H1 (cell line): Measurements from ENCODE around the gene ERVFRD-1. TPM values are rescaled to one million over a fixed set of nuclear protein-coding genes. Genes with fewer than 3 reads are reported as not detected.

Experiments
- CTCF ChIA-PET: fragments of 300-600 bp; sonication (Branson Sonifier 250); formaldehyde crosslinking; loops from one replicate; lab custom pipeline; 2021; ENCODE audit not compliant: partially characterized antibody; lab: Charles Lee
- POLR2A ChIA-PET: fragments of 300-600 bp; sonication (Branson Sonifier 250); formaldehyde crosslinking; loops from one replicate; lab custom pipeline; 2021; ENCODE audit warnings: inconsistent platforms; ENCODE audit not compliant: partially characterized antibody; lab: Charles Lee
- DNase-seq, 2 experiments: peaks; one replicate each; pipeline versions ENCODE4 v3.0.0 to v3.0.0-alpha.2; 2010 to 2022; ENCODE audit warnings: low spot score in 2 of 2, low read depth in 1 of 2, mixed read lengths in 1 of 2
- FAIRE-seq: peaks from 2 replicates; lab custom pipeline; 2011; peaks lifted over from hg19 to GRCh38; lab: Jason Lieb, UNC
- H2AFZ ChIP-seq: 2 replicates; pipeline ENCODE4 v1.8.1; 2012; ENCODE audit warnings: low read length, inconsistent platforms
- H2AK5ac ChIP-seq: 2 replicates; pipeline ENCODE4 v1.6.1; 2013; ENCODE audit warnings: low read depth, low read length
- H2BK120ac ChIP-seq: replicated peaks from 2 replicates; pipeline ENCODE3; 2013; ENCODE audit warnings: low read depth, low read length, inconsistent platforms
- H2BK12ac ChIP-seq: 2 replicates; pipeline ENCODE4 v1.6.1; 2013; ENCODE audit warnings: low read depth, low read length
- H2BK15ac ChIP-seq: 2 replicates; pipeline ENCODE4 v1.6.1; 2013; ENCODE audit warnings: low read length
- H2BK20ac ChIP-seq: 2 replicates; pipeline ENCODE4 v1.6.1; 2013; ENCODE audit warnings: low read length
- H2BK5ac ChIP-seq: 2 replicates; pipeline ENCODE4 v1.6.1; 2013; ENCODE audit warnings: low read depth, low read length
- H3K14ac ChIP-seq: 2 replicates; pipeline ENCODE4 v1.6.1; 2013; ENCODE audit warnings: inconsistent platforms; ENCODE audit not compliant: insufficient read length
- H3K18ac ChIP-seq: 2 replicates; pipeline ENCODE4 v1.6.1; 2013; ENCODE audit warnings: low read length; ENCODE audit errors: extremely low read depth
- H3K23ac ChIP-seq: 2 replicates; pipeline ENCODE4 v1.6.1; 2013; ENCODE audit warnings: inconsistent platforms; ENCODE audit not compliant: insufficient read length
- H3K23me2 ChIP-seq: 2 replicates; pipeline ENCODE4 v1.6.1; 2013; ENCODE audit warnings: low read depth, low read length
- H3K27ac ChIP-seq: 2 replicates; pipeline ENCODE4 v1.6.1; 2011; ENCODE audit warnings: low read depth, low read length, inconsistent platforms
- H3K27me3 ChIP-seq, 4 experiments: replicated peaks in 1 of 4; 1 replicate in 1 of 4; 2 replicates in 3 of 4; pipeline versions ENCODE4 v1.6.1 to v1.8.1; 2011 to 2013; ENCODE audit warnings: low read length in 3 of 4, mild to moderate bottlenecking in 3 of 4, inconsistent platforms in 2 of 4, mixed read lengths in 2 of 4, moderate library complexity in 1 of 4; ENCODE audit not compliant: control insufficient read depth in 3 of 4, insufficient read depth in 3 of 4; ENCODE audit errors: extremely low read depth in 1 of 4
- H3K36me3 ChIP-seq, 4 experiments: 2 replicates each; pipeline versions ENCODE4 v1.6.1 to v1.8.1; 2011 to 2013; ENCODE audit warnings: mild to moderate bottlenecking in 4 of 4, low read length in 3 of 4, moderate library complexity in 2 of 4, control low read depth in 1 of 4, inconsistent platforms in 1 of 4; ENCODE audit not compliant: insufficient read depth in 4 of 4, control insufficient read depth in 2 of 4
- H3K4ac ChIP-seq: replicated peaks from 2 replicates; pipeline ENCODE3; 2013; ENCODE audit warnings: low read length, low read depth, mixed read lengths, inconsistent platforms; ENCODE audit not compliant: insufficient read length
- H3K4me1 ChIP-seq, 4 experiments: replicated peaks in 1 of 4; 1 replicate in 1 of 4; 2 replicates in 3 of 4; pipeline versions ENCODE4 v1.6.1 to v1.8.1; 2011 to 2013; ENCODE audit warnings: low read length in 3 of 4, inconsistent platforms in 2 of 4, mixed read lengths in 1 of 4; ENCODE audit not compliant: insufficient read depth in 4 of 4, control insufficient read depth in 3 of 4
- H3K4me2 ChIP-seq, 2 experiments: 2 replicates each; pipeline versions ENCODE4 v1.6.1 to v1.8.1; 2011 to 2013; ENCODE audit warnings: low read depth in 2 of 2, low read length in 2 of 2, control low read depth in 1 of 2, inconsistent platforms in 1 of 2, mild to moderate bottlenecking in 1 of 2; ENCODE audit not compliant: insufficient read depth in 1 of 2
- H3K4me3 ChIP-seq, 4 experiments: fragments of 200-600, 300-600 bp in 1 of 4; sonication (generic), shearing (Covaris generic), sonication (Bioruptor Twin) in 1 of 4; 2 replicates each; pipeline versions ENCODE4 v1.5.1 to v1.8.1; 2011 to 2016; ENCODE audit warnings: low read length in 4 of 4, low read depth in 3 of 4, control low read depth in 2 of 4, inconsistent platforms in 2 of 4, mild to moderate bottlenecking in 2 of 4, mixed read lengths in 1 of 4, moderate library complexity in 1 of 4; ENCODE audit not compliant: insufficient read depth in 2 of 4; ENCODE audit errors: extremely low read depth in 1 of 4
- H3K56ac ChIP-seq: replicated peaks from 2 replicates; pipeline ENCODE3; 2013; ENCODE audit warnings: low read depth, mild to moderate bottlenecking, mixed read lengths, low read length, inconsistent platforms; ENCODE audit not compliant: insufficient read length
- H3K79me1 ChIP-seq: 2 replicates; pipeline ENCODE4 v1.6.1; 2013; ENCODE audit warnings: low read depth, low read length, control low read depth
- H3K79me2 ChIP-seq, 2 experiments: 2 replicates each; pipeline versions ENCODE4 v1.6.1 to v1.8.1; 2012 to 2013; ENCODE audit warnings: low read length in 2 of 2, mild to moderate bottlenecking in 2 of 2, inconsistent platforms in 1 of 2; ENCODE audit not compliant: insufficient read depth in 2 of 2, control insufficient read depth in 1 of 2
- H3K9ac ChIP-seq, 4 experiments: replicated peaks in 1 of 4; 1 replicate in 1 of 4; 2 replicates in 3 of 4; pipeline versions ENCODE4 v1.6.1 to v1.8.1; 2011 to 2013; ENCODE audit warnings: low read depth in 3 of 4, low read length in 3 of 4, control low read depth in 2 of 4, mild to moderate bottlenecking in 2 of 4, moderate library complexity in 2 of 4, inconsistent platforms in 1 of 4; ENCODE audit errors: extremely low read depth in 1 of 4
- H3K9me3 ChIP-seq, 2 experiments: 2 replicates each; pipeline versions ENCODE4 v1.6.1 to v1.8.1; 2012 to 2013; ENCODE audit warnings: mild to moderate bottlenecking in 2 of 2, moderate library complexity in 2 of 2, control low read depth in 1 of 2, inconsistent platforms in 1 of 2, low read depth in 1 of 2, low read length in 1 of 2, mixed read lengths in 1 of 2; ENCODE audit not compliant: insufficient read depth in 2 of 2
- H4K20me1 ChIP-seq, 2 experiments: replicated peaks in 1 of 2; 2 replicates each; pipeline versions ENCODE3 to v1.8.1; 2011 to 2013; ENCODE audit warnings: inconsistent platforms in 2 of 2, low read length in 2 of 2, mild to moderate bottlenecking in 1 of 2; ENCODE audit not compliant: insufficient read depth in 2 of 2, control insufficient read depth in 1 of 2
- H4K5ac ChIP-seq: 2 replicates; pipeline ENCODE4 v1.6.1; 2013; ENCODE audit warnings: low read length, low read depth, mixed read lengths, inconsistent platforms; ENCODE audit not compliant: insufficient read length
- H4K8ac ChIP-seq: 2 replicates; pipeline ENCODE4 v1.8.0; 2013; ENCODE audit warnings: mild to moderate bottlenecking, moderate library complexity, low read length, inconsistent platforms; ENCODE audit not compliant: insufficient read depth; ENCODE audit errors: extremely low read depth
- H4K91ac ChIP-seq: replicated peaks from 2 replicates; pipeline ENCODE3; 2013; ENCODE audit warnings: low read length, mixed read lengths, inconsistent platforms; ENCODE audit not compliant: insufficient read length
- ATF3 ChIP-seq: IDR thresholded peaks from 2 replicates; pipeline ENCODE4 v1.6.1; 2011; ENCODE audit warnings: low read depth, mild to moderate bottlenecking, low read length; ENCODE audit not compliant: insufficient read depth
- BCL11A ChIP-seq, 2 experiments: IDR thresholded peaks; one replicate each; pipeline ENCODE4 v1.6.1; 2011; ENCODE audit warnings: low read depth in 2 of 2, low read length in 2 of 2, mild to moderate bottlenecking in 2 of 2
- CBX5 ChIP-seq: fragments of 300-800, 300-1000 bp; sonication (generic); IDR thresholded peaks from 2 replicates; pipeline ENCODE4 v1.7.1; 2016; ENCODE audit warnings: antibody characterized with exemption, low read length, low read depth
- CBX8 ChIP-seq: fragments of 300-800, 300-1000 bp; sonication (generic); IDR thresholded peaks from 2 replicates; pipeline ENCODE4 v1.7.1; 2016; ENCODE audit warnings: low read depth, low read length, borderline replicate concordance
- EGR1 ChIP-seq: IDR thresholded peaks from 2 replicates; pipeline ENCODE4 v1.6.1; 2011; ENCODE audit warnings: low read depth, low read length, borderline replicate concordance
- FOSL1 ChIP-seq: IDR thresholded peaks from 2 replicates; pipeline ENCODE4 v1.6.1; 2011; ENCODE audit warnings: mild to moderate bottlenecking, low read depth, low read length, moderate library complexity; ENCODE audit not compliant: insufficient read depth
- HDAC6 ChIP-seq: IDR thresholded peaks from one replicate; pipeline ENCODE4 v1.7.1; 2012; ENCODE audit warnings: low read depth, mild to moderate bottlenecking, inconsistent platforms, low read length, moderate library complexity
- KDM4A ChIP-seq: IDR thresholded peaks from one replicate; pipeline ENCODE4 v1.7.1; 2012; ENCODE audit warnings: low read depth, mild to moderate bottlenecking, moderate library complexity, low read length, inconsistent platforms; ENCODE audit not compliant: severe bottlenecking
- NANOG ChIP-seq: IDR thresholded peaks from 2 replicates; pipeline ENCODE4 v1.6.1; 2011; ENCODE audit warnings: low read length, low read depth, mild to moderate bottlenecking, inconsistent platforms; ENCODE audit not compliant: insufficient read depth, poor library complexity, severe bottlenecking
- POU5F1 ChIP-seq: IDR thresholded peaks from 2 replicates; pipeline ENCODE4 v1.6.1; 2011; ENCODE audit warnings: low read depth, mild to moderate bottlenecking, low read length, moderate library complexity
- RBBP5 ChIP-seq: IDR thresholded peaks from 2 replicates; pipeline ENCODE4 v1.7.1; 2012; ENCODE audit warnings: low read depth, mild to moderate bottlenecking, inconsistent platforms, low read length, moderate library complexity, borderline replicate concordance
- SP4 ChIP-seq: IDR thresholded peaks from 2 replicates; pipeline ENCODE4 v1.6.1; 2012; ENCODE audit warnings: low read length, inconsistent platforms
- SRF ChIP-seq: IDR thresholded peaks from 2 replicates; pipeline ENCODE4 v1.6.1; 2011; ENCODE audit warnings: mild to moderate bottlenecking, low read depth, low read length, moderate library complexity
- TCF12 ChIP-seq: IDR thresholded peaks from 2 replicates; pipeline ENCODE4 v1.6.1; 2011; ENCODE audit warnings: low read depth, mild to moderate bottlenecking, low read length
- ZNF274 ChIP-seq: IDR thresholded peaks from 2 replicates; pipeline ENCODE4 v1.7.0; 2012; ENCODE audit warnings: low read length, borderline replicate concordance; ENCODE audit errors: extremely low read depth
- polyA plus RNA-seq, 7 experiments: library from polyadenylated mRNA; depleted of rRNA in 3 of 7; stranded (reverse) in 5 of 7; unstranded in 2 of 7; fragments of >200 nt in 5 of 7; fragments of 200-250 nt in 2 of 7; gene quantifications; 1 replicate in 5 of 7; 2 replicates in 1 of 7; 4 replicates in 1 of 7; pipeline versions ENCODE4 v1.2.1 to v1.2.3, GENCODE V29; 2011 to 2013; ENCODE audit warnings: missing spikeins in 2 of 7, mixed read lengths in 2 of 7
- total RNA-seq: library from RNA; stranded (reverse); fragmentation: NEBNext Ultra II Directional; extraction: Animal tissue kit (Norgen Biotek cat#: 25700); gene quantifications from 2 replicates; pipeline ENCODE4 v1.2.1, GENCODE V29; 2021

ERVFRD-1 gene
- total and polyA plus RNA-seq, 2 of the 8 experiments (the other 6 are each of a cell fraction or from before 2014, with no cell fraction given): not detected

GRCh38 chr6:11155589-11155988 is 44.1 kb upstream of the ERVFRD-1 start:
- H3K23me2 ChIP-seq: no peaks in the 10 kb centered on the region
- no peaks in the 10 kb centered on the region for H3K27me3 ChIP-seq
- ChIA-PET CTCF (interaction anchor here (0.6 to 2.8 kb wide), 9 partner anchors 11 to 977 kb away, joined by 3 to 16 read pairs (median 3); no protein-coding TSS in a partner anchor), POLR2A (no interaction called here)
- no peak overlapping the region for H3K4me2 ChIP-seq
- H2AFZ ChIP-seq: no peak overlapping the region
- no peak overlapping the region for H3K4ac ChIP-seq
- no peak overlapping the region for H2BK12ac ChIP-seq
- no peak overlapping the region for H3K23ac ChIP-seq
- no peak overlapping the region for H4K5ac ChIP-seq
- peaks cover 0 to 3% (median 0%) of the 10 kb centered on the region in 4 experiments; a peak in 2 of 7 replicates for H3K4me1 ChIP-seq
- no peak overlapping the region for H3K27ac ChIP-seq
- no peak overlapping the region for H2BK15ac ChIP-seq
- H3K9me3 ChIP-seq: no peaks in the 10 kb centered on the region
- H3K4me3 ChIP-seq: no peak overlapping the region
- no peaks in the 10 kb centered on the region for H3K79me2 ChIP-seq
- DNase-seq (no peak), FAIRE-seq (no peak)
- H3K14ac ChIP-seq: no peak overlapping the region
- H2BK5ac ChIP-seq: no peak overlapping the region
- no peak overlapping the region for H2BK120ac ChIP-seq
- no peak overlapping the region for H4K91ac ChIP-seq
- H3K79me1 ChIP-seq: no peaks in the 10 kb centered on the region
- no peak overlapping the region for H3K9ac ChIP-seq
- no peak overlapping the region for H2AK5ac ChIP-seq
- no peaks in the 10 kb centered on the region for H3K36me3 ChIP-seq
- H4K8ac ChIP-seq: no peak overlapping the region
- no peak for TF ChIP-seq FOSL1
- TF ChIP-seq SP4: no peak
- no peak for TF ChIP-seq EGR1
- no peak for TF ChIP-seq SRF
- no peak for TF ChIP-seq TCF12
- no peak for TF ChIP-seq ATF3
- TF ChIP-seq RBBP5: no peak
- no peak for TF ChIP-seq POU5F1
- no peak for TF ChIP-seq CBX8
- no peak for TF ChIP-seq ZNF274
- TF ChIP-seq KDM4A: no peak
- TF ChIP-seq NANOG: no peak
- TF ChIP-seq HDAC6: no peak
- TF ChIP-seq CBX5: no peak
- TF ChIP-seq BCL11A (IDR thresholded peaks at IDR 0.05; ENCODE audit: low read depth in 2 of 2, low read length in 2 of 2): no peak
- H3K18ac ChIP-seq: no peak overlapping the region
- no peak overlapping the region for H2BK20ac ChIP-seq
- H4K20me1 ChIP-seq: no peaks in the 10 kb centered on the region
- no peak overlapping the region for H3K56ac ChIP-seq
